ENCODE data around the gene FAM83G. TPM values are rescaled to one million over a fixed set of nuclear protein-coding genes. Genes with fewer than 3 reads are reported as not detected.
"Not testable (repeated sequence)": the region's sequence is repeated elsewhere in the genome, so short reads cannot be mapped to it uniquely, and the experiment has no call there.

Gene FAM83G
- 20.2 and 21.0 TPM in 2 replicates for total RNA-seq (2014; rRNA removed; shearing (Covaris generic))
- polyA plus RNA-seq (2015; cell fraction: cytosol; rRNA removed): 14.7 and 15.5 TPM in 2 replicates
- 34.1 and 36.8 TPM in 2 replicates for polyA plus RNA-seq (2015; cell fraction: nucleus; rRNA removed)

- peak; percentile 82 for DNase-seq (ENCODE audit: low read depth)
Measured at GRCh38 chr17:19004421-19005136, at the start of gene FAM83G. Gene FAM83G (minus strand): TSS chr17:19004764. CDS start chr17:19004041, 723 bp downstream.

- not testable (repeated sequence) for DNase-seq (ENCODE audit: low read depth)
Measured at GRCh38 chr17:19048826-19049225, 44.3 kb upstream of the FAM83G start.

GRCh38 chr17:19047510-19047909 is 42.9 kb upstream of the FAM83G start:
- DNase-seq (ENCODE audit: low read depth): not testable (repeated sequence)

- not testable (repeated sequence) for DNase-seq (ENCODE audit: low read depth)
Measured at GRCh38 chr17:19046782-19047375, 42.3 kb upstream of the FAM83G start, which contains the start of gene GRAP. Gene GRAP (minus strand): TSS chr17:19046957. CDS start chr17:19046926, 31 bp downstream.

GRCh38 chr17:19044643-19045042 is 40.1 kb upstream of the FAM83G start:
- DNase-seq (ENCODE audit: low read depth): not testable (repeated sequence)

GRCh38 chr17:19043032-19043431 is 38.5 kb upstream of the FAM83G start:
- not testable (repeated sequence) for DNase-seq (ENCODE audit: low read depth)

GRCh38 chr17:19042369-19042768 is 37.8 kb upstream of the FAM83G start:
- not testable (repeated sequence) for DNase-seq (ENCODE audit: low read depth)

GRCh38 chr17:19041871-19042270 is 37.3 kb upstream of the FAM83G start:
- DNase-seq (ENCODE audit: low read depth): not testable (repeated sequence)

GRCh38 chr17:19040350-19040749 is 35.8 kb upstream of the FAM83G start:
- not testable (repeated sequence) for DNase-seq (ENCODE audit: low read depth)

- not testable (repeated sequence) for DNase-seq (ENCODE audit: low read depth)
Measured at GRCh38 chr17:19038730-19039129, 34.2 kb upstream of the FAM83G start.

GRCh38 chr17:19038007-19038406 is 33.4 kb upstream of the FAM83G start:
- DNase-seq (ENCODE audit: low read depth): not testable (repeated sequence)

- not testable (repeated sequence) for DNase-seq (ENCODE audit: low read depth)
Measured at GRCh38 chr17:19037547-19037946, 33.0 kb upstream of the FAM83G start.

- DNase-seq (ENCODE audit: low read depth): not testable (repeated sequence)
Measured at GRCh38 chr17:19036186-19036585, 31.6 kb upstream of the FAM83G start.

GRCh38 chr17:19032377-19032988 is 27.9 kb upstream of the FAM83G start:
- not testable (repeated sequence) for DNase-seq (ENCODE audit: low read depth)

- DNase-seq (ENCODE audit: low read depth): not testable (repeated sequence)
Measured at GRCh38 chr17:19031729-19032128, 27.2 kb upstream of the FAM83G start.

- DNase-seq (ENCODE audit: low read depth): not testable (repeated sequence)
Measured at GRCh38 chr17:19030771-19031449, 26.3 kb upstream of the FAM83G start.

GRCh38 chr17:19029740-19030139 is 25.2 kb upstream of the FAM83G start:
- DNase-seq (ENCODE audit: low read depth): not testable (repeated sequence)

- not testable (repeated sequence) for DNase-seq (ENCODE audit: low read depth)
Measured at GRCh38 chr17:19028671-19029070, 24.1 kb upstream of the FAM83G start.

- no peak for DNase-seq (ENCODE audit: low read depth)
Measured at GRCh38 chr17:19024101-19025078, 19.8 kb upstream of the FAM83G start.
